GM21381 (cell line): Measurements from ENCODE around the gene SORL1.
"Not testable (repeated sequence)": the region's sequence is repeated elsewhere in the genome, so short reads cannot be mapped to it uniquely, and the experiment has no call there.

Source experiments
- ATAC-seq: cut with Tn5 transposase; IDR thresholded peaks from one replicate; pipeline ENCODE4 v1.9.1; 2021; ENCODE audit warnings: mild to moderate bottlenecking, moderate library complexity; ENCODE audit not compliant: unreplicated experiment

SORL1 gene

GRCh38 chr11:121614636-121615240, 162.6 kb downstream of the SORL1 start:
- no peak for ATAC-seq

DNA sequence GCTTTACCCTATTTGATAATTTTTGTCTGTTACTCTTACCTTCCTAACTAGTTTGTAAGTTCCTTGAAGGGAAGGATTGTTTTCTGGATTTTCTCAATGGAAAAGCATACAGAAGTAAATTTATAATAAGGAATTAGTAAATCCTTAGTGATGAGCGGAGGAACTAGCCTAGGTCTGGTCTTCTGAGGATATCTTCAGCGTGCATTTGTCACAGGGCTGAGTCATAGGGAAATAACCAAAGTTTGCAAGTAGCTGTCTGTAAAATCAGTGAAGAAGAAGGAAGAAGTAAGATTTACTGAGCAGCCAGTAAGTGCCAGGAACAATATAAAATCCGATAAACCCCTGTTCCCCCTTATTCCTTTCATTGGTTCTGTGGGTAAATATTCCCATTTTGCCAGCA, 163.4 kb downstream of the SORL1 start:
- ATAC-seq: no peak

DNA sequence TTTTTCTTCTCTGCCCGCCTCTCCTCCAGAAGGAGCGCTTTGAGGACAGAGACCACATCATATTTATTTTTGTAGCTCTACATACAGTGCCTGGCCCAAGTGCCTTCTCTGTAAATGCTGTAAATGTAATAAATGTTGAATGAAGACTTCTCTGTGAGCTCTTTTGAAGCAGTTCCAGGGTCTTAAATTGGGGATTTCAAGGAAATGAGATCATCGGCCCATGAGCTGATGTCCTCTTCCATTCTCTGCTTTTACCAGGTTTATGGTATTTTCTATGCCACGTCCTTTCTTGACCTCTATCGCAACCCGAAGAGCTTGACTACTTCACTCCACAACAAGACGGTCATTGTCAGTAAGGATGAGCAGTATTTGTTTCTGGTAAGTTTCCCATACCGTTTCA, 166.4 kb downstream of the SORL1 start:
- ATAC-seq: no peak

- no peak for ATAC-seq
Observed at GRCh38 chr11:121625777-121626506, 173.8 kb downstream of the SORL1 start.

DNA sequence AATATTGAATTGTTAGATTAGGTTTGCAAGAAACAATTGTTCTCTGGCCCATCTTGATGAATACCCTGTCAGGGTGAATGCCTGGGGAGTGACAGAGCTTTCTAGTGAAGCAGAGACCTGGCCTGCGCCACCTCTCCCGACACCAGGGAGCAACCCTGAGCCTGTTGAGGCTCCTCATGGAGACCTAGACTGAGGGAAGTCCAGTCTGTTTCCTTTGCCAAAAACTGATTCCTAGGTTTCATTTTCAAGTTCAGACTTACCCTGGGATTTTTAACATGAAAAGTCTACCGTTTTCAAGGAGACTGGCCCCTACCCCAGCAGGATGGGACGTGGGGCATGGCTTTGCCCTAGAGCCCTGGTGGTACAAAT, 174.4 kb downstream of the SORL1 start:
- no peak for ATAC-seq

- no peak for ATAC-seq
Observed at GRCh38 chr11:121626980-121627379, 174.9 kb downstream of the SORL1 start.

- ATAC-seq: no peak
Observed at GRCh38 chr11:121630041-121630440, 177.9 kb downstream of the SORL1 start.

- no peak for ATAC-seq
Observed at GRCh38 chr11:121631456-121631855, 179.3 kb downstream of the SORL1 start.

DNA sequence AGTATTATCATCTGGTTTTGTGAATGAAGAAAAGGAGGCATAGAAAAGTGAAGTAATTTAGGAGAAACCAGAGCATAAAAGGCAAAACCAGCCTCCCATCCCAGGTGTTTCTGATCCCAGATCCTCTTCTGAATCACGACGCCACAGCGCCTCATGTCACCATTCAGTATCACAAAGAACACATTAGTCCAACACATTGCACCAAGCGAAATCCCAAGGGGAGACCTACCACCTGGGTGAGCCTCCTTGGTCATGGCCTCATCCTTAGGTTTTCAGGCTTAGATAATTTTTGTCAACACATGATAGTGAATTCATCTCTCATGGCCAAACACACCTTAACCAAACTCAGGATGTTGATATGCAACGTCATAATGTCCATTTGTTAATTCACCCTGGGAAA, 182.2 kb downstream of the SORL1 start:
- no peak for ATAC-seq

DNA sequence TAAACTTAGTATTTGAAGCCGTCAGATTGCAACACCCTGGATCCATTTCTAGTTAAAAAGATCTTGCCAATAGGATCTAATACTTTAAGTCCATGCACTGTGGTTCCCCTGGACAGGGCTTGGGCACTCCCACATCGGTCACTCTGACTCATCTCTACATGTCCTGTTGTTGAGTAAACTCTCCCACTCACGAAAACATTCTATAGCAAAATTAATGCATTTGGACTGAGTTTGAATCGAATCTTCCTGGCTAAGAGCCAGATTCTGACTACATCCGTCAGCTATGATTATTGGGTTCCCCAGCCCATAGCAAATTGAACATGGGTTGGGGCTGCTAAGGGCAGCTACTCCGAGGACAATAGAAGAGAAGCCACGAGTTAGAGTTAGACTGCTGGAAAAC, 182.8 kb downstream of the SORL1 start:
- ATAC-seq: no peak

DNA sequence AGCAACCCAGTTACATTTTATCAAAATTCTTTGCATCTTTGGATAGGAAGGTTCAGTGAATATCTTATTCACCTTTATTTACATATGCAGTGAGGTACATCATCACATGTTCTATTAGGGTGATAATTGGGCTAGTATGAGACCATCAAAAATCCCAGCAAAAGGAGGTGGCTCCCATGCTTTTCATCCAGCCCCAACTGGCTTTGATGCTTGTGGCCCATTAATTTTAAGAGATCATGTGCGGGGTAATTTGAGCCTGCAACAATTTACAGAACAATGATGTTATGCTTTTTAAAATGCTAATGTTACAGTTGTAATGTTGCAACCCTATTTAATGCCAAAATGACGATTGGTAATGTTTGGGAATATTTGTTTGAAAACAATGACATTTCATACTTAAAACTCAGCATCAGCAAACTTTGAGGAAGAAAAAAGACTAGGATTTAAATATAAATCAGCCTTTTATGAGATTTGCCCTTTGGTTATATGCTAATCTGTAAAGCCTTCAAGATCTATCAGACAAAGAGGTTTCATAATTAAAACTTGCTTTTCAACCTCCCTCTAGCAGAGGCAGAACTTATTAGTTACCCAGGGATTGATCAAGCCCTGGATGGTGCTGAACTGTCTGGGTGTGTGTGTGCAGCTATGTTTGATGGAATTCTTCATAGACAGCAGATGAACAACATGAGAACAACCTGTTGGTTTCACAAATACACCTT, 184.1 kb downstream of the SORL1 start:
- ATAC-seq: no peak

GRCh38 chr11:121636800-121637176, 184.7 kb downstream of the SORL1 start:
- no peak for ATAC-seq

DNA sequence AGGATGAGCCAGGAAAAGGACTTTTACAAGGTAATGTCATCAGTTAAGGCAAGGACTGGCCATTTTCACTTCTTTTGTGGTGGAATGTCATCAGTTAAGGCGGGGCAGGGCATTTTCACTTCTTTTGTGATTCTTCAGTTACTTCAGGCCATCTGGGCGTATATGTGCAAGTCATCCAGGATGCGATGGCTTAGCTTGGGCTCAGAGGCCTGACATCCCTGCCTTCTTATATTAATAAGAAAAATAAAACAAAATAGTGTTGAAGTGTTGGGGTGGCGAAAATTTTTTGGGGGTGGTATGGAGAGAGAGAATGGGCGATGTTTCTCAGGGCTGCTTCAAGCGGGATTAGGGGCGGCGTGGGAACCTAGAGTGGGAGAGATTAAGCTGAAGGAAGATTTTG, 185.5 kb downstream of the SORL1 start:
- not testable (repeated sequence) for ATAC-seq

DNA sequence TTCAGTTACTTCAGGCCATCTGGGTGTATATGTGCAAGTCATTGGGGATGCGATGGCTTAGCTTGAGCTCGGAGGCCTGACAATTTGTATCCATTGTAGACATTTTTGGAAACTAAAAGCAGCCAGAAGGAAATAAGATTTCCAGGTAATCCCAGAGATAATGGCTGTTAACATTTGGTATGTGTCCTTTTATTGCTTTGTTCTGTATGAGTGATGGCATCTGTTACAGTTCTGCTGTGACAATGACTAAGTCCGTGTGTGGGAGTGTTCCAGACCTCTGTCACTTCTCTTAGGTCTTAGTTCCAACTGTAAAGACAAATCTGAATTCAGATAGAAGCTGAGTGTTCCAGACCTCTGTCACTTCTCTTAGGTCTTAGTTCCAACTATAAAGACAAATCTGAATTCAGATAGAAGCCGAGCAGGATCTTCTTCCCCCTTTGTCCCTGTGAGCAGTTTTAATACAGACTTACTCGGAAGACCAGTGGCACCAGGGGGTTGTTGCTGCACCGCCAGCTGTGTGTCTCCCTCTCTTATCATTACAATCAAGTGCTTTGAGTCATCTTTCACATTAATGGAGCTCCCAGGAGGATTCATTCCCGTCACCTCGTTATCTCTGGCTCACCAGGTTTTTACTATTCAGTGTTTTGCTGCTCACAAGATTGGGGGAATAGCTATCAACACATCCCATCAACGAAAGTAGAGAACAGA, 191.5 kb downstream of the SORL1 start:
- ATAC-seq: no peak

- no peak for ATAC-seq
Observed at GRCh38 chr11:121644187-121644512, 192.0 kb downstream of the SORL1 start.

GRCh38 chr11:121645001-121645400, 192.9 kb downstream of the SORL1 start:
- ATAC-seq: no peak

- ATAC-seq: no peak
Observed at GRCh38 chr11:121645596-121645995, 193.5 kb downstream of the SORL1 start.

GRCh38 chr11:121648306-121648705, 196.2 kb downstream of the SORL1 start:
- no peak for ATAC-seq

DNA sequence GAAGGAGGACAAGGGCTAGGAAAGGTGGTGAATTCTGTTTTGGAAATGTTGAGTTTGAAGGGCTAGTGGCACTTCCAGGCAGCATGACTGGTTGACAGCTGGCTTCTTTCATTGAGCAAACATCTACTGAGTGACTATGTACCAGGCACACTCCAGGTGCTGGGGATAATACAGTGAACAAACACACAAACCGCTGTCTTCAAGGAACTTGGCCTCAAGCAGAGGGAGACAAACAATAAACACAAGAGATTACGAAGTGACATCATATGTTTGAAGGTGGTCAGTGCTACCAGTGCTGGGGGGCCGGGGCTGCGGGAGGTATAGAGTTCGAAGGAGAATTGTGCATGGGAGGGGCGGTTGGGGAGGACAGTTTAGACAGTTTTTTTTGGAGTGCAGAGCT, 197.7 kb downstream of the SORL1 start:
- ATAC-seq: no peak

DNA sequence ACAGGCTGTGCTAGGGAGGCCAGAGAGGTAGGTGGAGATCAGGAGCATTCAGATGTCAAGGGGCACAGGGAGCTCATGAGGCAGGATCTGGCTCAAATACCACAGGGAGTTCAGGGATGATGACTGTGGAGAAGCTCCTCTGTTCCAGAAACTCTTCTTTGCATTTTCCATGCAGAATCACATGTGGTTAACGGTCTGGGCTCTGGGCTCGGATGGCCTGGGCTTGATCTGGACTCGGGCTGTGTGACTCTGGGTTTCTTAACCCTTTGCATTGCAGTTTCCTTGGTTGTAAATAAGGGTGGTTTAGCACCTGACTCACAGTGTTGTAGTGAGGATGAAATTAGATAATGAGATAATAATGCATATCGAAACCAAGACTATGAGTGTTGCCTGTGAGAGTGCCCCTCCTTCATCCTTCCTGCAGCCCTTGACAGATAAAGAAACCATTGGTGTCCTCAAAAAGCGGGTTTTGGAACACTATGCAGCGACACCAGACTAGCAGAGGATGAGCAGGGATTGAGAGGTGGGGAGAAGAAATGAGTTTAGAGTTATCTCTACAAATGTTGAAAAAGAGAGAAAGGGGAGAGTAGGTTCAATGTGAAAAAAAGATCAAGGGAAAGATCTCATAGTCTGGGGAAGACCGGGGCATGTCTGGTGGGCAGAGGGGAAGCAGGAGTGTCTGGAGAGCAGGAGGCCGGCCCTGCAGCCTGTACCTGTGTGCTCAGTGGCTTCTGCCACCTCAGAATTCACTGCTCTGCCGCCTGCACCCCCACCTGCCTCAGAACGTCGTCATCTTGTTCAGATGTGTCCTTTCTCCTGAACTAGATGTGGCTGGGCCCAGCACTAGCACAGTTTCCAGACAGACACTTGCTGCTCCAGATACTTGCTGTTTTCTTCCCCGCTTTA, 198.5 kb downstream of the SORL1 start:
- no peak for ATAC-seq

GRCh38 chr11:121651257-121651605, 199.1 kb downstream of the SORL1 start:
- no peak for ATAC-seq
